Measurements from ENCODE around the gene ARMCX5. TPM values are rescaled to one million over a fixed set of nuclear protein-coding genes. Genes with fewer than 3 reads are reported as not detected.

Gene ARMCX5
- polyA plus RNA-seq, 1 experiment: 11.8 TPM

DNA sequence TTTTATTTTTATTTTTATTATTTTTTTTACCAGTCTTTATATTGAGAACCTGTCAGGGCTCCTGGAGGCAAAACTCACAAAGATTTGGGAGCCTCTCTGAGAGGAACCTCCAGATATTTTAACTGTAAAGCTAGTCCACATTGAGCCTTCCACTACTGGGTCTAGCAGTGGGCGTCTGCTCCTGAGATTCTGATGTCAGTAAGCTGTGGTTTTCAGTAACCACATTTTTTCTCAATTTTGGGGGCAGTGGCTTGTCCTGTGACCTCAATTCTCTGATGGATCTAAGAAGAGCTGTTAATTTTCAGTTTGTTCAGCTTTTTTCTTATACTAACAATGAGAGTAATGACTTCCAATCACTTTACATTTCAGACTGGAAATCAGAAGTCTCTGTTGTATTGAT, 28.3 kb downstream of the ARMCX5 start:
- TF ChIP-seq, protein P1, sequence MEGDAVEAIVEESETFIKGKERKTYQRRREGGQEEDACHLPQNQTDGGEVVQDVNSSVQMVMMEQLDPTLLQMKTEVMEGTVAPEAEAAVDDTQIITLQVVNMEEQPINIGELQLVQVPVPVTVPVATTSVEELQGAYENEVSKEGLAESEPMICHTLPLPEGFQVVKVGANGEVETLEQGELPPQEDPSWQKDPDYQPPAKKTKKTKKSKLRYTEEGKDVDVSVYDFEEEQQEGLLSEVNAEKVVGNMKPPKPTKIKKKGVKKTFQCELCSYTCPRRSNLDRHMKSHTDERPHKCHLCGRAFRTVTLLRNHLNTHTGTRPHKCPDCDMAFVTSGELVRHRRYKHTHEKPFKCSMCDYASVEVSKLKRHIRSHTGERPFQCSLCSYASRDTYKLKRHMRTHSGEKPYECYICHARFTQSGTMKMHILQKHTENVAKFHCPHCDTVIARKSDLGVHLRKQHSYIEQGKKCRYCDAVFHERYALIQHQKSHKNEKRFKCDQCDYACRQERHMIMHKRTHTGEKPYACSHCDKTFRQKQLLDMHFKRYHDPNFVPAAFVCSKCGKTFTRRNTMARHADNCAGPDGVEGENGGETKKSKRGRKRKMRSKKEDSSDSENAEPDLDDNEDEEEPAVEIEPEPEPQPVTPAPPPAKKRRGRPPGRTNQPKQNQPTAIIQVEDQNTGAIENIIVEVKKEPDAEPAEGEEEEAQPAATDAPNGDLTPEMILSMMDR (IDR thresholded peaks at IDR 0.05; ENCODE audit: insufficient read depth, low read depth, low read length): no peak
- Histone ChIP-seq H3K27me3 (ENCODE audit: control insufficient read depth, insufficient read depth, low read length) (no peaks in the 10 kb centered on the region), H3K4me3 (ENCODE audit: low read depth, low read length) (no peak overlapping the region), H3K36me3 (ENCODE audit: control insufficient read depth, insufficient read depth, low read length) (no peaks in the 10 kb centered on the region)
- CTCF ChIA-PET: interaction anchor here (0.7 kb wide), 1 partner anchor 23 kb away, joined by 3 read pairs; no protein-coding TSS in a partner anchor
- POLR2A ChIA-PET: no interaction called here
- DNase-seq (ENCODE audit: low read depth): no peak

- POLR2A ChIA-PET: no interaction called here
- DNase-seq (ENCODE audit: low read depth): no peak
- H3K36me3 ChIP-seq (ENCODE audit: control insufficient read depth, insufficient read depth, low read length): no peaks in the 10 kb centered on the region
- TF ChIP-seq, protein P1 (IDR thresholded peaks at IDR 0.05; ENCODE audit: insufficient read depth, low read depth, low read length): no peak
- H3K4me3 ChIP-seq (ENCODE audit: low read depth, low read length): no peak overlapping the region
- CTCF ChIA-PET: no interaction called here
- H3K27me3 ChIP-seq (ENCODE audit: control insufficient read depth, insufficient read depth, low read length): no peaks in the 10 kb centered on the region
Measured at GRCh38 chrX:102637561-102637960, 38.2 kb downstream of the ARMCX5 start.

DNA sequence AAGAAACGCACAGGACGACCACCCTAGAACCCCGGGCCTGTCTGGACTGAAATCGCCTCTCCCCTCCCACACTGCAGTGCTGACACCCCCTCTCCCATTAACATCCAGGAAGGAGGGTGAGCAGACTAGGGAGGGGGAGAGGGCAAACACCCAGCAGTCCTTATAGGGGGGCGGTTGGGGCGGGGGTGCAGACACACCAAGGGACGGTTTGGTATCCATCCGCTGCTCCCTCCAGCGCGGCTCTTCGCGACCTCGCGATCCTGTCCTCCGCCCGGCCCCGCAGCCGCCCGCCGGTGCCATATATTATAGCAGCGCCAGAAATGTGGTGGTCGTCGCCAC, 51.6 kb downstream of the ARMCX5 start:
- TF ChIP-seq, protein P1 (IDR thresholded peaks at IDR 0.05; ENCODE audit: insufficient read depth, low read depth, low read length): no peak
- DNase-seq (ENCODE audit: low read depth): no peak
- ChIA-PET POLR2A (no interaction called here), CTCF (no interaction called here)
- Histone ChIP-seq H3K27me3 (ENCODE audit: control insufficient read depth, insufficient read depth, low read length) (no peaks in the 10 kb centered on the region), H3K36me3 (ENCODE audit: control insufficient read depth, insufficient read depth, low read length) (no peaks in the 10 kb centered on the region), H3K4me3 (ENCODE audit: low read depth, low read length) (peak overlapping the region; percentile 62)

GRCh38 chrX:102651242-102652011, 52.1 kb downstream of the ARMCX5 start, which contains the start of gene GPRASP1:
TSS of gene GPRASP1 (plus strand) at chrX:102651483. CDS start at chrX:102653914, 2,431 bp downstream.
- no peaks in the 10 kb centered on the region for H3K27me3 ChIP-seq (ENCODE audit: control insufficient read depth, insufficient read depth, low read length)
- H3K36me3 ChIP-seq (ENCODE audit: control insufficient read depth, insufficient read depth, low read length): no peaks in the 10 kb centered on the region
- CTCF ChIA-PET: interaction anchor here (0.7 kb wide), 1 partner anchor 9 kb away, joined by 3 read pairs; no protein-coding TSS in a partner anchor
- TF ChIP-seq, protein P1 (IDR thresholded peaks at IDR 0.05; ENCODE audit: insufficient read depth, low read depth, low read length): no peak
- DNase-seq (ENCODE audit: low read depth): no peak
- POLR2A ChIA-PET: no interaction called here
- H3K4me3 ChIP-seq (ENCODE audit: low read depth, low read length): peak within 1 kb of the TSS; percentile 62

GRCh38 chrX:102652031-102652688, 52.8 kb downstream of the ARMCX5 start:
- POLR2A ChIA-PET: no interaction called here
- H3K36me3 ChIP-seq (ENCODE audit: control insufficient read depth, insufficient read depth, low read length): no peaks in the 10 kb centered on the region
- no peak for DNase-seq (ENCODE audit: low read depth)
- TF ChIP-seq, protein P1 (IDR thresholded peaks at IDR 0.05; ENCODE audit: insufficient read depth, low read depth, low read length): peak; percentile 63
- no peaks in the 10 kb centered on the region for H3K27me3 ChIP-seq (ENCODE audit: control insufficient read depth, insufficient read depth, low read length)
- CTCF ChIA-PET: interaction anchor here (0.7 kb wide), 1 partner anchor 9 kb away, joined by 3 read pairs; no protein-coding TSS in a partner anchor
- H3K4me3 ChIP-seq (ENCODE audit: low read depth, low read length): peak overlapping the region; percentile 62

Measured in BJ (cell line).